A204.1 (cell line): ENCODE measurements around the gene ENG.
"Not testable (repeated sequence)": the region's sequence is repeated elsewhere in the genome, so short reads cannot be mapped to it uniquely, and the experiment has no call there.

ENCODE experiments used
- FAIRE-seq: peaks from 2 replicates; lab custom pipeline; 2012; peaks lifted over from hg19 to GRCh38; lab: Jason Lieb, UNC

Gene ENG

DNA sequence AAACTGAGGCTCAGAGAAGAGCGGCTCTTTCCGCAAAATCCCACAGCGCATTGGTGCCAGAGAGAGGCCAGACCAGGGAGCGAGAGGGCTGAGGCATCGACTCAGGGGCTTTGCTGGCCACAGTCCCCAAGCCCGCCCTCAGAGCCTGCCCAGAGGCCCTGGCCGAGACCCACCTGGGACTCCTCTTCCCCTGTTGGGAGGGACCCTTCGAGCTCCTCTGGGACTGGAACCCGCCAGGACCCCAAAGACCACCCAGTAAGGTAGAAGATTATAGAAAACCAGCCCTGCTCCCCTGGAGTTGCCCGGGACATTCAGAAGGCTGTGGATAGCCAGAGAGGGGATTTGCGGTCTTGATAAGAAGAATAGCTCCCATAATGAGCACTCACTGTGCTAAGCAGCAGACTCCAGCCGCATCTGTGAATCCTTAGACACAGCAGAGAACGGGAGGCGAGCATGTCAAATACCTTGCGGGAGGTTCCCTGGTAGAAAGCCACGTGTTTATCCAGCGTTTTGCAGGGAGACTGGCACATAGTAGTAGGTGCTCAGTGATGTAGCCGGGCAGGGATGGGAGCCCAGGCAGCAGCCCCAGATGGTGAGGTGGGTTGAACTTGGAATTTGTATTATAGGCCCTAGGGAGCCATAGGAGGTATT is 23.7 kb upstream of the ENG start:
- no peak for FAIRE-seq

- FAIRE-seq = no peak
These were observed 23.1 kb upstream of the ENG start, which contains the start of gene AK1 for GRCh38 chr9:127877566-127877998. AK1 (minus strand) TSS chr9:127877675; CDS start chr9:127874617, 3,058 bp downstream.

- FAIRE-seq = no peak
These were observed 22.5 kb upstream of the ENG start for GRCh38 chr9:127876764-127877562.

DNA sequence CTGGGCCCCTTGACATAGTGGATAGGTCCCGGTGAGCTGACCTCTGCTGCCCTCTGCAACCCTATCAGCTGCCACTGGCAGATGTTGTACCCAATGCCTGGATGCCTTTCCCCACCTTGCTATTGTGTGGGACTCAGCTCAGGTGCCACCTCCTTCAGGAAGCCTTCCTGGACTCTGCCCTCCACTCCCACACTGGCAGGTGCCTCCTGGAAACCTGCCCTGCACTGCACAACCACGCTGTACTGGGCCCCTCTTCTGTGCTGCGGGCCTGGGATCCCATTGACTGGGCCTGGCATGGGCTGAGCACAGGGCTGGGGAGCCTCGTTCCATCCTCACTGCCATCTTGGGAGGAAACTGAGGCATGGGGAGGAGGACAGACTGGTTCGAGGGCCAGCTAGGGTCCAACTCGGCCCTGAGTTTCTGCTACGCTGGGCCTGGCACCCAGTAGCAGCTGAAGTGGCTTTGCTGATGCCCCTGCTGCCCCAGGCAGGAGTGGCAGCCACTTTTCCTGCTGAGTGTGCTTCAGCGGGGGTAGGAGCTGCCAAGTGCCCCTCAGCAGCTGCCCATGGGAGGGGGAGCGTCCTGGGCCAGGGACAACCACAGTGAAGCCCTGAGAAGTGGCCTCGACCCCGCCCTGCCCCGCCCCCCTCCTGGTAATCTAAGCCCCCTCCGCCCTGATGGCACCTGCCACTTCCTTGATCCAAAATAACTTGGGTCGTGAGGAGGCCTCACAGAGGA is 21.7 kb upstream of the ENG start:
- FAIRE-seq = no peak

DNA sequence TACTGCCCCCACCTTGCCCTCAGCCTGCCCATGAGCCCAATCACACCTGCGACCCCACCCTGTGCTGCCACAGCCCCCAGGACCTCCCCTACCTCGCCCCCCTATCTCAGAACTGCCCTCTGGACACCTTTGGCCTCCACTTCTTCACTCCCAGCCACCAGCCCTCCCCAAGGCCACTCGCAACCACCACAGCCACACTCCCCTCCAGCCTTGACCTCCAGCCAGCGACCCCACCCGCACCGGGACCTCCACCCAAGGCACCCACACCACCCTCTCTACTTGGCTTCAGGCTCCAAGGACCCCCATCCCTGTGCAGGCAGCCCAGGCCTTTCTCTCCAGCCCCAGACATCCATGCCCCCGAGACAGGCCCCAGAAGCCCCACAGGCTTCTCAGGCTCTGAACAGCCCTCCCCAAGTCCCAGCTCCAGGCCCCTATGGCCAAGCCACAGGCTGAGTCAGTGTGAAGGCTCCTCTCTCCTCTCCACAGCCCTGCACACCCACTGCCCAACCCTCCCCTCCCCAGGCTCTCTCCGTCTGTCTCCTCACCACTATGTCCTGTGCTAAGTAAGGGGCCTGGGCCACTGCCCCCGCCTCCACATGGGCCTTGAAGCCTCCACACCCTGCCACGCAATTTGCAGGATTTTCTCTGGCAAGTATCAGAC is 21.0 kb upstream of the ENG start:
- FAIRE-seq = no peak

DNA sequence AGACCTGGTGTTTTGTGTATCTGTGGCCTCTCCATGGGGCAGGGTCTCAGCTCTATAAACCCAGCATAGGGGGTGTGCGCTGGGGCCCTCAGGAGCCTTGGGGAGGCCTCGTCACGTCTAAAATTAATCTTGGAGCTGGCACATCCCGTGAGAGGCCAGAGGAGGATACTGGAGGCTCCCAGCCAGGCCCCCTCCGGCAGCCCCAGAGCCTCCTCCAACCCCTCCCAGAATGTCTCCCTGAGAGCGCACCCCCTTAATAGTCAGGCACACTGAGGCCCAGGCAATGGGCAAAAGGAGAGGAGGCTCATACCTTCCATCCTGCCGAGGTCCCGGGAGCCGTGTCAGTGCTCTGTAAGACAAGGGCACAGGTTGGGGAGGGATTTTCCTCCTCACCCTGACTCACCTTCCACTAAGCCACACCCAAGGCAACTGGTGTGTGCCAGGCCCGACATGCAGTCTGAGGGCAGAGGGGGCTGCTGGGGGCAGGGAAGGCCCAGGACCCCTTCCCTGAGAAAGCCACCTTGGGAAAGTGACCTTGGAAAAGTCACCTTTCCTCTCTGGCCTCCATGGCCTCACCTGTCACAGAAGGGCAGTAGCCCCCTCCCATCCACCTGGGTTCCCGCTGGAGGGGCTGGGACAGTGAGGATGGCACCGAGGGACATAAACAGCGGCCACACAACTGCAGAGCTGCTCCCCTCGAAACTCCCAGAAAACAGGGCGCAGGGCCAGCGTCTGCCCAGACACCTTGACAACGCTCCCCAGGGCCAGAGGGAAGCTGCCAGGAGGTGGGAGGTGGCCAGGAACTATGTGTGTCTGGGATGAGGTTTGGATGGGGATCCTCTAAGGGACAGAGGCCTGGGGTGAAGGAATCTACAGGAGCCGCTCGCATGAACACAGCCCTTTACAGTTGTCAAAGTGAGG is 20.1 kb upstream of the ENG start:
- FAIRE-seq = no peak

- no peak for FAIRE-seq
These were observed 19.4 kb upstream of the ENG start for GRCh38 chr9:127873886-127874285.

DNA sequence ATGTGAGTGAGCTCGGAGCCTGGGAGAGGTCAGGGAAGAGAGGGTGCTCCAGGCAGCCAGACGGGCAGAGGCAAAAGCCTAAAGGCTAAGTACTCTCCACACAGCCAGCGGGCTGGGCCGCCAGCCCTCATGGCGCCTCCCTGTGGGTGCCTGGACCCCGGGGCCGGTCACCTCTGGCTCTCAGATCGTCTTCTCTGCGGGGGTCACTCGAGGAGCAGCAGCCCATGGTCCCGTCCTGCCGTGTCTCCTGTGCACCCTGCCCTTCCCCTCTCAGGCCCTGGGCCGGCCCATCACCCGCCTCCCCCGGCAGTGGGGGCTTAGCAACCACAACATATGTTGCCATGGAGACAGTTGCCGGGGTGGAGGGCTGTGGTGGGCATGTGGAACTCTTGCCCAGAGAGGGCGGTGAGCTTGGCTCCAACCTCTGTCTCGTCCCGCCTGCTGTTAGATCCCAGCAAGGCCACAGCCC is 18.8 kb upstream of the ENG start:
- no peak for FAIRE-seq

- no peak for FAIRE-seq
These were observed 18.1 kb upstream of the ENG start for GRCh38 chr9:127872369-127873222.

DNA sequence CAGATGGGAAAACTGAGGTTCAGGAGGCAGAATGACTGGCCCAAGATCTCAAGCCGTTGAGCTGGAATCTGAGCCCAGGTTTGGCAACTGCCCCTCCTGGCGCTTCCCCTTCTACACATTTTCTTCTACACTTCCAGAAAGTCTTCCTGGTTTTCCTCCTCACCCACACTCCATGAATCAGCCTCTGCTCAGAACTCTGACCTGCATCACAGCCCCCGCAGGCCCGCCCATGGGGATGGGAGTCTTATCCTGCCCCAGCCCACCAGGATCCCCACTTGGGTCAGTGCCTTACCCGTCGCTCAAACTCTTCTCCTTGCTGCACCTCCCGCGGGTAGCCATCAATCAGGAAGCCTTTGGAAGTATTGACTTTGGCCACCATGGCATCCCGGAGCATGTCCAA is 17.1 kb upstream of the ENG start:
- FAIRE-seq = no peak

GRCh38 chr9:127870887-127871286 is 16.4 kb upstream of the ENG start:
- no peak for FAIRE-seq

GRCh38 chr9:127870153-127870491 is 15.7 kb upstream of the ENG start:
- not testable (repeated sequence) for FAIRE-seq

- no peak for FAIRE-seq
These were observed 15.1 kb upstream of the ENG start for GRCh38 chr9:127869310-127870152.

DNA sequence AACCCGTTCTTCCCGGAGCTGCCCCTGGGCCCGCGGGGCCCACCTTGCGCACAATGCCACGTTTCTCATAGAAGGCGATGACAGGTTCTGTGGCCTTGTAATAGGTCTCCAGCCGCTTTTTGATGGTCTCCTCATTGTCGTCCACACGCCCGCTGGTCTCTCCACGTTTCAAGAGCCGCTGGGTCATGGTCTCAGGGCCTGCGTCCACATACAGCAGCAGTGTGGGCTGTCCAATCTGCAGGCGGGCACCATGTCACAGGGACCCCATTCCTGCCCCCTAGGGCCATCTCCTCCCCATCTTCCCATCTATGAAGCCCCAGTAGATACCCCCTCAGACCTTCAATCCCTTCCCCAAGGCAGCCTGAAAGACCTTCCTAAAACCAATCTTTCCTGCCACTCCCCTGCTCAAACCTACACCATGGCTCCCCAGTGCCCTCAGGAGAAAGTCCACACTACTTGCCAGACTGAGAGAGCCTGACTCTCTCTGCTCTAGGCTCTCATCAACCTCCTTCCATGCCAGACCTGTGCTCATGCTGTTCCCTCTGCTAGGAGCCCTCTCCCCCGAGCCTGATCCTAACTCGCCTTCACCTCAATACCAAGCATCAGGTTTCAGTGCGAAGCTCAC is 13.9 kb upstream of the ENG start:
- FAIRE-seq = no peak

GRCh38 chr9:127867356-127868277 is 13.2 kb upstream of the ENG start:
- FAIRE-seq = no peak

DNA sequence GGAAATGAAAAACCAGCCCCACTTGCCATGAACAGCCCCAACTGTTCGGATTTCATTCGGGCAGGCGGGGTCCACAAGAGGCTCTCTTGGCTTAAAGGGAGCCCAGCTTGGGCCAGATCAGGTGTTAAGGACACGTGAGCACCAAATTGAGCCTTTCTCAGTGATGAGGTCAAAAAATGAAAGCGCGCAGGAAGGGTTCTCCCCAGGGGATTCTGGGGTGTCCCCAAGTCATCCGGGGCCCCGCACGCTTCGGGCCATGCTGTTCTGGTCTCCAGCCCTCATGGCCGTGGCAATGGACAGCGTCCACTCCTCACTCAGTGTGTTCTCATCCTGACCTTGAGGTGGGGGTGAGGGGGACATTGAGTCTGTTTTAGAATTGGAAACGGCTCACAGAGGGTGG is 12.1 kb upstream of the ENG start:
- no peak for FAIRE-seq

GRCh38 chr9:127865645-127866464 is 11.4 kb upstream of the ENG start:
- no peak for FAIRE-seq
